DND-41 (cell line): ENCODE results near the gene RGMA.

ENCODE experiments used
- CTCF ChIP-seq: IDR thresholded peaks from 2 replicates; pipeline ENCODE4 v1.5.1; 2012; ENCODE audit warnings: borderline replicate concordance, low read length, moderate library complexity, mild to moderate bottlenecking; ENCODE audit not compliant: poor library complexity, severe bottlenecking; ENCODE audit errors: extremely low read depth
- EZH2 ChIP-seq: IDR thresholded peaks from 3 replicates; pipeline ENCODE4 v1.6.1; 2012; ENCODE audit warnings: borderline replicate concordance, low read depth, mild to moderate bottlenecking, moderate library complexity, low read length, inconsistent platforms; ENCODE audit not compliant: severe bottlenecking

DNA sequence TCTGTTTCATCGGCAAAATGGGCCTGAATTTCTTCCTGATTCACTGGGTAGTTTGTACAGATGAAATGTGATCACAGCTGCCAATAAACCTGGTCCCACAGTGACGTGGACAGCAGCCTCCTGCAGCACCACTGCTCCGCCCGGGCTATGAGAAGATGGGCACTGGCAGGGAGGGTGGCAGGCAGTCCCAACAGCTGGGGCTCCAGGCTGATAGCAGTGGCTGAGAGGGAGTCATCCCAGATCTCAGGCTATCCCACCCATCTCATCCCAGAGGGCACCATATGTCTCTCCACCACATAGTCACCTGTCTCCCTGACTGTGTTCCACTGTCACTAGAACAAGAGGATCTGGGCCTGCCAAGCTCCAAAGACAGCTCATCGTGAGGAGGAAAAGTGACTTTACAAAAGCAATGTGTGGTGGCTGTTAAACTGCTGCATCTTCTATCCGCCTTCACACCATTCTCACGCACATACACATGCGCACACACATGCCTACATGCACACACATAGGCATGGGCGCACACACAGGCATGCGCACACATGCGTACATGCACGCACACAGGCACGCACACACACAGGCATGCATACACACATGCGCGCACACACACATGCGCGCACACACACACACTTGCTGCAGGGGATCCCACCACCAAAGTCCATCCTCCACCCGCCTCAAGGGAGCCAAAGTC, 46.2 kb downstream of the RGMA start:
- TF ChIP-seq CTCF (no peak), EZH2 (no peak)
